ENCODE data around the gene KIAA0753. TPM values are rescaled to one million over a fixed set of nuclear protein-coding genes. Genes with fewer than 3 reads are reported as not detected.

KIAA0753 gene
- total and polyA plus RNA-seq, 9 of the 15 experiments (the other 6 are each of a cell fraction or from before 2014, with no cell fraction given), result 2.0 to 9.0 (median 6.9) TPM

- 34% methylated on average over 24 of the region's 56 CpGs for WGBS (ENCODE audit: insufficient coverage, low coverage, missing lambda C conversion rate)
- H4K20me1 ChIP-seq (replicated peaks; ENCODE audit: control insufficient read depth, insufficient read depth, low read length), result peaks cover 4% of the 10 kb centered on the region; the same call in 1 of the 2 replicates
- H3K9me3 ChIP-seq (replicated peaks; ENCODE audit: control insufficient read depth, insufficient read depth, low read depth, low read length), result no peaks in the 10 kb centered on the region
- no peaks in the 10 kb centered on the region for H3K36me3 ChIP-seq (ENCODE audit: control insufficient read depth, insufficient read depth, low read length)
- peaks cover 0 to 14% of the 10 kb centered on the region in 2 experiments; a peak in 3 of 5 replicates for H3K4me1 ChIP-seq (replicated peaks in 1 of 2; ENCODE audit: control insufficient read depth in 2 of 2, insufficient read depth in 2 of 2, low read length in 2 of 2)
- no peak overlapping the region for H3K9ac ChIP-seq (ENCODE audit: insufficient read depth in 1 of 2, low read depth in 2 of 2, low read length in 2 of 2)
- DNase-seq (ENCODE audit: extremely low read depth in 1 of 4, low spot score in 3 of 4), result no peak
- BruUV-seq (replicated peaks), result no TSS peak
- in situ Hi-C loops (cut with MboI) (no loop called here), intact Hi-C loops (cut with micrococcal nuclease) (no loop called here)
- no peak overlapping the region for H3K4me3 ChIP-seq
- ChIA-PET POLR2A (no interaction called here), CTCF (ENCODE audit: low intra/inter-chr PET ratio) (no interaction called here)
- no peak overlapping the region for H3K4me2 ChIP-seq (ENCODE audit: insufficient read depth, low read length)
- no peak overlapping the region for H2AFZ ChIP-seq (ENCODE audit: low read depth, low read length)
- TF ChIP-seq RBM14 (IDR thresholded peaks at IDR 0.05; ENCODE audit: borderline replicate concordance, insufficient read depth, low read depth, low read length), result no peak
- TF ChIP-seq BRCA1 (IDR thresholded peaks at IDR 0.05), result no peak
- TF ChIP-seq BRCA1 (CRISPR knock-in tag; IDR thresholded peaks at IDR 0.05), result no peak
- no peak for TF ChIP-seq TCFL5 (CRISPR knock-in tag; conservative IDR thresholded peaks at IDR 0.05)
- no peak for TF ChIP-seq HBP1 (CRISPR knock-in tag; IDR thresholded peaks at IDR 0.05)
- TF ChIP-seq FOSL1 (tag; conservative IDR thresholded peaks at IDR 0.05), result no peak
- no peak for TF ChIP-seq YBX1 (IDR thresholded peaks at IDR 0.05)
- TF ChIP-seq MAFK (IDR thresholded peaks at IDR 0.05; ENCODE audit: low read length), result no peak
- no peak for TF ChIP-seq SP1 (CRISPR knock-in tag; IDR thresholded peaks at IDR 0.05)
- no peak for TF ChIP-seq CBFA2T3 (IDR thresholded peaks at IDR 0.05)
- no peak for TF ChIP-seq ZNF696 (CRISPR knock-in tag; conservative IDR thresholded peaks at IDR 0.05)
- TF ChIP-seq SREBF1 (IDR thresholded peaks at IDR 0.05; ENCODE audit: borderline replicate concordance, low read depth, low read length), result no peak
- no peak for TF ChIP-seq NELFE (IDR thresholded peaks at IDR 0.05; ENCODE audit: insufficient read depth, insufficient read length)
- no peak for FAIRE-seq
- no peaks in the 10 kb centered on the region for H3K9me1 ChIP-seq (ENCODE audit: control insufficient read depth, insufficient read depth, low read length)
- ATAC-seq, result no peak
- H3K27ac ChIP-seq (ENCODE audit: extremely low read depth, low read depth, low read length), result no peak overlapping the region
- H3K27me3 ChIP-seq (ENCODE audit: control insufficient read depth in 2 of 2, insufficient read depth in 2 of 2, low read length in 2 of 2), result peaks cover 13 to 28% of the 10 kb centered on the region in 2 experiments; a peak in 4 of 5 replicates
- no peaks in the 10 kb centered on the region for H3K79me2 ChIP-seq (ENCODE audit: control insufficient read depth, insufficient read depth, low read length)
These were observed 85.0 kb downstream of the KIAA0753 start for GRCh38 chr17:6555331-6556120.

All from K562 (cell line).